Tibial artery (tissue), 4 donors: ENCODE results near the gene PPIP5K2.

ENCODE experiments used
- DNase-seq, 2 donors: peaks; one replicate each; pipeline ENCODE4 v3.0.0-alpha.2; 2019
- H3K27ac ChIP-seq, 2 donors: fragments of 200-600 bp; sonication (generic) in 1 of 2; 1 replicate in 1 of 2; 2 replicates in 1 of 2; pipeline ENCODE4 v1.5.1; 2018 to 2019; ENCODE audit warnings: mild to moderate bottlenecking in 1 of 2
- H3K27me3 ChIP-seq, 2 donors: fragments of 200-600 bp; sonication (generic) in 1 of 2; one replicate each; pipeline versions ENCODE4 v1.5.1 to v1.6.0; 2016 to 2019
- H3K36me3 ChIP-seq, 3 donors: fragments of 200-600 bp; sonication (generic) in 2 of 3; one replicate each; pipeline ENCODE4 v1.5.1; 2016 to 2019; ENCODE audit warnings: mild to moderate bottlenecking in 2 of 3
- H3K4me1 ChIP-seq, 4 donors: fragments of 200-600 bp; sonication (generic) in 2 of 4; 1 replicate in 3 of 4; 2 replicates in 1 of 4; pipeline ENCODE4 v1.5.1; 2016 to 2019
- H3K4me3 ChIP-seq, 2 donors: fragments of 200-600 bp; sonication (generic) in 1 of 2; 1 replicate in 1 of 2; 2 replicates in 1 of 2; pipeline ENCODE4 v1.5.1; 2018 to 2019; ENCODE audit warnings: mild to moderate bottlenecking in 2 of 2
- H3K9me3 ChIP-seq, 3 donors: fragments of 200-600 bp; sonication (generic) in 1 of 3; one replicate each; pipeline ENCODE4 v1.5.1; 2016 to 2019
- CTCF ChIP-seq, 2 experiments: fragments of 200-600 bp in 1 of 2; fragments of 450-650 bp in 1 of 2; IDR thresholded peaks; one replicate each; pipeline ENCODE4 v1.5.1; 2017 to 2019; ENCODE audit warnings: antibody characterized with exemption in 2 of 2, mild to moderate bottlenecking in 1 of 2, moderate library complexity in 1 of 2
- intact Hi-C: fragments of 100-400 bp; cut with DNase I; formaldehyde crosslinking; loops from one replicate; pipeline ENCODE4 v1.15.0; 2023; ENCODE audit warnings: low total_unique reads

PPIP5K2 gene

GRCh38 chr5:103145196-103145595, 25.1 kb downstream of the PPIP5K2 start:
- no peak for DNase-seq
- TF ChIP-seq CTCF (IDR thresholded peaks at IDR 0.05) = no peak
- Histone ChIP-seq H3K4me1 (no peaks in the 10 kb centered on the region), H3K9me3 (no peaks in the 10 kb centered on the region), H3K4me3 (no peak overlapping the region), H3K27ac (no peak overlapping the region), H3K27me3 (no peaks in the 10 kb centered on the region), H3K36me3 (peaks cover 28 to 37% (median 34%) of the 10 kb centered on the region in 3 donors)
- intact Hi-C loops = no loop called here

- intact Hi-C loops = no loop called here
- Histone ChIP-seq H3K27ac (no peak overlapping the region), H3K4me1 (no peaks in the 10 kb centered on the region), H3K36me3 (peaks cover 25 to 35% (median 34%) of the 10 kb centered on the region in 3 donors), H3K4me3 (no peak overlapping the region), H3K9me3 (no peaks in the 10 kb centered on the region), H3K27me3 (no peaks in the 10 kb centered on the region)
- no peak for DNase-seq
- no peak for TF ChIP-seq CTCF (IDR thresholded peaks at IDR 0.05)
These were observed 28.1 kb downstream of the PPIP5K2 start for GRCh38 chr5:103148213-103148612.

GRCh38 chr5:103151156-103151555, 31.1 kb downstream of the PPIP5K2 start:
- peaks cover 30 to 54% (median 53%) of the 10 kb centered on the region in 3 donors for H3K36me3 ChIP-seq

GRCh38 chr5:103166706-103167105, 46.6 kb downstream of the PPIP5K2 start:
- H3K27me3 ChIP-seq = no peaks in the 10 kb centered on the region
- no peak overlapping the region for H3K4me3 ChIP-seq
- peaks cover 25 to 47% (median 25%) of the 10 kb centered on the region in 3 donors for H3K36me3 ChIP-seq
- no peaks in the 10 kb centered on the region for H3K4me1 ChIP-seq
- H3K9me3 ChIP-seq = no peaks in the 10 kb centered on the region
- no peak for TF ChIP-seq CTCF (IDR thresholded peaks at IDR 0.05)
- DNase-seq = no peak
- intact Hi-C loops = no loop called here
- no peak overlapping the region for H3K27ac ChIP-seq

More at GRCh38 chr5:103151156-103151555, 31.1 kb downstream of the PPIP5K2 start:
- Histone ChIP-seq H3K4me1 (no peaks in the 10 kb centered on the region), H3K9me3 (no peaks in the 10 kb centered on the region), H3K27me3 (no peaks in the 10 kb centered on the region), H3K27ac (no peak overlapping the region), H3K4me3 (no peak overlapping the region)
- TF ChIP-seq CTCF (IDR thresholded peaks at IDR 0.05) = no peak
- intact Hi-C loops = no loop called here
- DNase-seq = no peak

- TF ChIP-seq CTCF (IDR thresholded peaks at IDR 0.05) = no peak
- DNase-seq = no peak
- Histone ChIP-seq H3K4me1 (no peaks in the 10 kb centered on the region), H3K27ac (no peak overlapping the region), H3K27me3 (no peaks in the 10 kb centered on the region), H3K4me3 (no peak overlapping the region), H3K36me3 (peaks cover 26 to 28% (median 27%) of the 10 kb centered on the region in 3 donors), H3K9me3 (no peaks in the 10 kb centered on the region)
- intact Hi-C loops = no loop called here
These were observed 54.0 kb downstream of the PPIP5K2 start for GRCh38 chr5:103174147-103174546.

- no peak for TF ChIP-seq CTCF (IDR thresholded peaks at IDR 0.05)
- peaks cover 42 to 57% (median 56%) of the 10 kb centered on the region in 3 donors for H3K36me3 ChIP-seq
These were observed 57.4 kb downstream of the PPIP5K2 start for GRCh38 chr5:103177543-103177942.

More at GRCh38 chr5:103177543-103177942, 57.4 kb downstream of the PPIP5K2 start:
- DNase-seq = no peak
- no peaks in the 10 kb centered on the region for H3K27me3 ChIP-seq
- no peak overlapping the region for H3K4me3 ChIP-seq
- intact Hi-C loops = no loop called here
- H3K27ac ChIP-seq = no peak overlapping the region
- no peaks in the 10 kb centered on the region for H3K9me3 ChIP-seq
- no peaks in the 10 kb centered on the region for H3K4me1 ChIP-seq
